Measurements from ENCODE around the gene RRAGD.

Gene RRAGD

DNA sequence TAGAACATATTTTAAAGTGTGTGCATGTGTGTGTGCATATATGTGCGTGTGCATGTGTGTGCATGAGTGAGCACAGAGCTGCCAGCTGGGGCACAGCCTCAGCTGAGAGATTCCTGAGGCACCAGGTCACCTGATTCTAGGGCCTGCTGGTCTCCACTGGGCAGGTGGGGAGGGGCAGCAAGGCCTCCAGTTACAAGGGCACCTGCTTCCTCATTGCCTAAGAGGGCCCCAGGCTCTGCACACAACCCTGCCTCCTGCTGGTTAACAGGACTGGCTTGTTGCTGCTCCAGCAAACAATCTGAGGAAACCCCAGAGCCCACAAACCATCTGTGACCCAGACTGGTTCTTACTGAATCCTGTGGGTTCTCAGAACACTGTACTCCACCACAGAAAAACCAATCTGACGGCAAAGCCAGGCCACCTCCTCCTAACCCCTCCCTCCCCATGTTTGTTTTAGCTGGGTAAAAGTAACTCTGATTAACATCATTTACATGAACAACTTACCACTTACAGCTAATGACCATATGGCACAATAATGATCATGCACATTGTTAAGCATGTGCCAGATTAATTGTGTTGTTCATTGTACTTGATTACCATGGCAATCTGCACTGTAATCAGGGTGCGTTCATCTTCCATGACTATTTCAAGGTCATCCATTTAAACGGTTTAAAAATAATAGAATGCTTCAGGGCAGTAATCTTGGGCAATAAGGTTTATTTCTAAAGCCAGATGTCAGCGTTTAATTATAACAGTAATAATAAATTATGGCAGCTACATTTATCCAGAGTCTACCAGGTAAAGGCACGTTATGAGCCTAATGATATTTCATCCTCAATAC lies 36.4 kb downstream of the RRAGD start:
- DNase-seq (ENCODE audit: low read depth in 2 of 2) = peak; percentile 34 to 36

GRCh38 chr6:89372506-89372901 lies 39.6 kb downstream of the RRAGD start:
- DNase-seq (ENCODE audit: low read depth in 2 of 2) = no peak

GRCh38 chr6:89371849-89372505 lies 40.1 kb downstream of the RRAGD start:
- peak; percentile 61 to 67 for DNase-seq (ENCODE audit: low read depth in 2 of 2)

DNA sequence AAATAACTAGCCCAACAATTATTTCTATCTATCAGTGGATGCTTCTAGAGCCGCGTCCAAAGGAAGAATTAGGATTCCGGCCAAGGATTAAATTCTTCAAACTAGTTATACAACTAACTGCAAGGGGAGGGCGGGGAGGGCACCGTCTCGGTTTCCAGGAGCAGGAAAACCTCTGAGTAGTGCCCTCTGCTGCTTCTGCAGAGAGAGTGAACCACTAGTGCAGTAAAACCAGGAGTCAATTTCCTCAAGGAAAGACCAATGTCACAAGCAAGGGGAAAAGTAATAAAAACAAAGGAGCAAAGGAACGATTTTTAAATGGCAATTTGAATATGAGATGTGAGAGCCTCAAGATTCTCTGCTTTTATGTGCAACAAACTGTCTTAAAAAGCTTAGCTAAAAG lies 43.1 kb downstream of the RRAGD start:
- DNase-seq (ENCODE audit: low read depth in 2 of 2) = no peak

- DNase-seq (ENCODE audit: low read depth in 2 of 2) = peak in 1 of 2 donors; percentile 34
Observed at GRCh38 chr6:89368107-89368506, 44.0 kb downstream of the RRAGD start.

GRCh38 chr6:89364586-89364985 lies 47.5 kb downstream of the RRAGD start:
- no peak for DNase-seq (ENCODE audit: low read depth in 2 of 2)

DNA sequence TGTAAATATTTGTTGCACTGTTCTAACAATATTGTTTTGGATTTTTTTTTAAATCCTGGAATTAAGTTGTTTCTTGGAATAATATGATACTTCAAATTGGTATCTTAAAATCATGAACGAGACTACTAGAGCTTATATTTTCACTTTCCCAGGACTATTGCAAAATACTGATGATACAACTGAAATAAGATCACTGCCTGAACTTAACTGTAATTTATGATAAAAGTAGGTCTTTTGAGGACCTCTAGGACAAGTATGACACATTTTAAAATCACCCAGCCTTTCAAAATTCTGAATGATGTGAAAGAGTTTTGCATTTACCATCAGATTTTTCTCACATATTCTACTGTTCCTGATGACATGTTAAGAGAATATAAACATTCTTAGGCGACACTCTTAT lies 50.9 kb downstream of the RRAGD start:
- DNase-seq (ENCODE audit: low read depth in 2 of 2) = no peak

- DNase-seq (ENCODE audit: low read depth in 2 of 2) = no peak
Observed at GRCh38 chr6:89360415-89360999, 51.6 kb downstream of the RRAGD start.

- no peak for DNase-seq (ENCODE audit: low read depth in 2 of 2)
Observed at GRCh38 chr6:89359561-89359960, 52.5 kb downstream of the RRAGD start.

DNA sequence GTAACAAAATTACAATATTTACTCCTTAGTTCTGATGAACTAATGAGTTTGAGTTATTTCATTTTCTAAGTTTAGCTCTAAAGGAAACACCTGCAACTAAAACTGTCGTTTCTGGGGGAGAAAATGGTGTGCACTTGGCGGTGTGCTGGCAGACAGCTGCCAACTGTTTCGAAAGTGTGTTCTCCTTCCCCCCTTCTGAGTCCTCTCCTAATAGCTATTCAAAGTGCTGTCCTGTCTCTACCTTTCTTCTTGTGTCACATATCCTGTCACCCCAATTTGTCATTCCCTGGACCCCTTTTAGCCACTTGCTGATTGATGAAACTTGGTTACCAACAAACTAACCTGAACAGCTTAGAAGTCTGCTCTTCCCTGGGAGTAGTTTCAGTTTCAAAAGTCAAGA lies 54.7 kb downstream of the RRAGD start:
- DNase-seq (ENCODE audit: low read depth in 2 of 2) = no peak

DNA sequence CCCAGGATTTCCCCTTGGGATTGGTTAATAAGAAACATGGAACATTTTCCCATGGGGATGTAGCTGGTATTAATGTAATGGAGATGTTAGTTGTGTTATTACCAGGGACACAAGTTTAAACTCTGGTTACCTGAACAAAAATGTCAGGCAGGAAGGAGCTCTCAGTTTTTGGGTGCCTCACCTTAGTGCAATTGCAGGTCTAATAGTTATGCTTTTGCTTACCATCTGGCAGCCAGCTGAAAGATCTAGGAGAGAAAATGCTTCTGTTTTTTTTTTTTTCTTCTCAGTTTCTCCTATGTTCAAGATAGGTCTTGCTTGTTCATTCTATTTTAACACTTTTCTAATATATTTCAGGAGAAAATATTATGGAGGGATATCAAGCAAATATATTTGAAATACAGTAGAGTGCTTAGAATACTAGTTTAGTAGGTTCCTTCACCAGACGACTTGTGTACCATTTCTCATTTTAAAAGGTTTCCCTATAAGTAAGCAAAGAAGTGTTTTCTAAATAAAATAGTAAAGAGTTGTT lies 55.4 kb downstream of the RRAGD start:
- DNase-seq (ENCODE audit: low read depth in 2 of 2) = no peak

DNA sequence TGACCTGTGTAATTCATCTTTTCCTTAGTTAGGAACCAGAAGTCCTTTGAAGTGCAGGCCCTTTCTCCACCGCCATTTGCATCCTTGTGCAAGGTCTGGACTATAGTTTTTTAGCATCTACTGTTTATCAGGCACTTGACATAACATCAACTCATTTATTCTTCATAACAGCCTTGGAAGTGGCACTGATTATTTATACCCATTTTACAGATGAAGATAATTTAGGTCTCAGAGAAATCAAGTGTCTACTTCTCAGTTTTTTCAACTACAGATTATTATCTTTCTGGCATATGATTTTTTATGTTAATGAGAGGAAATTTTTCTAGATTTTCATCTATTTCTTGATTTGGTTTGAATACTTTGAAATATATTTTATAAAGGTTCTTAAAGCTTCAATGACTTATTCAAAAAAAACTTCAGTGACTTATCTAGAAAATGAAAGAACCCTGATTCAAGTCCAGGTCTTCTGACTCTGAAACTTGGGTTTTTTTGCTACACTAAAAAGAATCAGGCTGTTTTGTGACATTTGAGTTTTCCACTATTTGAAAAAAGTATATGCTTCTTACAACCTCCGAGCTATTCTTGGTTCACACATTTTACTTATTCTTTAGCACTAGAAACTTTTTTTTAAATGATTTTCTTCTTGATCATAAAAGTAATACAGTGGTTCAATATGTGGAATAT lies 56.4 kb downstream of the RRAGD start:
- no peak for DNase-seq (ENCODE audit: low read depth in 2 of 2)

DNA sequence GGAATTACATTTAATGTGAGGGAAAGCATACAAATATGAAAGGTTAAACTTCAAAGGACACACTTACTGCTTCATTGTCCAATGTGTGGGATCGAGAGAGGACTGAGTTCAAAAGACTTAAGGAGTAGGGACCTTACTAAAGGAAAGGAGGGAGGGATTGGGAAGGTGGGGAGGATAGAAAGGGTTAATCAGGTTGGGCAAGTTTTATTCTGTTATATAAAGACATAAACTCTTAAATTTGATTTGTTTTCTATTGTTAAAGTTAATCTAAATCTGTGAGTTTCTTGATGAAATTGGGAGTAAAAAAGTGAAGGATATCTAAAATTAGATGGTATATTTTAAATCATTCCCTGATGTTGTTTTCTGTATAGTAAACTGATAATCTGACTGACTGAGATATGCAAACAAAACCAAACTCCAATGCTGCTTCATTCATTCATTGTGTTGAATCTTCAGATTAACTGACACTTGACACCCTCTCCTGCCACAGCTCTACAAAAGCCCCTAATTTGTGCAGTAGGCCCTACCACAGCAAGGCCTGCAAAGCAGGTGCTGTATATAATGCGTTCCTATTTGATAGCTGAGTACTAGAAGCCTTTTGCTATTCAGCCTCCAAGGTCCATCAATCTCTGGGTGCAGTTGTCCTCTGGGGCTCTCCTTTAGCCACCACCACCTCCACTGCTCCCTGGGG lies 58.2 kb downstream of the RRAGD start:
- no peak for DNase-seq (ENCODE audit: low read depth in 2 of 2)

DNA sequence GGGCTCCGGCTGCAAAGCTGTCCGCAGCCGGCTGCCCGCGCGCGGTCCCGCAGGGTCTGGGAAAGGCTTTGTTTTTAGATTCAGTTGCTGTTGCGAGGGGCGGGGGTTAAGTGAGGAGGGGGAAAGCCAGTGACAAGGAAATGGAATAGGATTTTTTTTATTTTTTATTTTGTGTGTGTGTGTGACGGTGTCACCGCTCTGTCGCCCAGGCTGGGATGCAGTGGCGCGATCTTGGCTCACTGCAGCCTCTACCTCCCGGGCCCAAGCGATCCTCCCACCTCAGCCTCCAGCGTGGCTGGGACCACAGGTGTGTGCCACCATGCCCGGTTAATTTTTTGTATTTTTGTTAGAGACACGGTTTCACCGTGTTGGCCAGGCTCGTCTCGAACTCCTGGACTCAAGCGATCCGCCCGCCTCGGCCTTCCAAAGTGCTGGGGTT lies 58.9 kb downstream of the RRAGD start:
- no peak for DNase-seq (ENCODE audit: low read depth in 2 of 2)

DNA sequence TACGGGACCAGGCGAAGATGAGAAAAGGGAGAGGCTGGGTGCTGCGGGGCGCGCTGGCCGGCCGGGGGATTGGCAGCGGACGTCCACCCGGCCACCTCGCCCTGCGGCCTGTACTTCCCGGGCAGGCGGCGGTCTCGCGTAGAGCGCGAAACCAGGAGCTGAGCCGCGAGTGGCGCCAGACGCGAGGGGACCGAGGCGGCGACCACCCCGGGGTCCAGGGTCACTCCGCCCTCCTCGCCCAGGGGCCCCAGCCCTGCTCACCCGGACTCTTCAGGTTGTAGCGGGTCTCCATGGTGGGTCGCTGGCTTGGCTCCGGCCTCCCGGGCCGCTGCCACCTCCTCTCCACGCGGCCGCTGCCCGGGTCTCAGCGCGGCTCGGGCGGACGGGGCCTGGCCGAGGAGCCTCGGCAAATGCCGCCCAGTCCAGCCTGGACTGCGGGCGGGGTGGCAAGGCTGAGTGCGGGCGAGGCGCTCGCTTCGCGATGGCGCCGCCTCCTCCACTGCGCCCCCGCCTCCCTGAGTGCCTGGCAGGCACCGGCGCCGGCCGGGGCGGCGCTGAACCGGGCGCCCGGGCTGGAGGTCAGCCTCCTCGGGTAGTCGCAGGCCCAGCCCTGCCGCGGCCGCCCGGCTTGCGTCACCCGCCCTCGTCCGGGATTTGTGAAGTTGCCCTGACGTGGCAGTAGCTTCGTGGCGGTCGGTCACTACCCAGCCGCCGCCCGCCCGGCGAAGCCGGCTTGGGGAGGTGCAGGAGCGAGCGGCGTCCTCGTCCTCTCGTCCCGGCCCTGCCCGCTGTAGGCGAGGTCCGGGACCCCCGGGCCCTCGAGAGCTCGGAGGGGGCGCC lies 59.6 kb downstream of the RRAGD start, which contains the start of gene UBE2J1:
Gene UBE2J1 (minus strand): TSS at position 445 of the 840 bp plus-strand sequence. CDS start 153 bp downstream, at position 292.
- peak; percentile 51 to 52 for DNase-seq (ENCODE audit: low read depth in 2 of 2)

DNA sequence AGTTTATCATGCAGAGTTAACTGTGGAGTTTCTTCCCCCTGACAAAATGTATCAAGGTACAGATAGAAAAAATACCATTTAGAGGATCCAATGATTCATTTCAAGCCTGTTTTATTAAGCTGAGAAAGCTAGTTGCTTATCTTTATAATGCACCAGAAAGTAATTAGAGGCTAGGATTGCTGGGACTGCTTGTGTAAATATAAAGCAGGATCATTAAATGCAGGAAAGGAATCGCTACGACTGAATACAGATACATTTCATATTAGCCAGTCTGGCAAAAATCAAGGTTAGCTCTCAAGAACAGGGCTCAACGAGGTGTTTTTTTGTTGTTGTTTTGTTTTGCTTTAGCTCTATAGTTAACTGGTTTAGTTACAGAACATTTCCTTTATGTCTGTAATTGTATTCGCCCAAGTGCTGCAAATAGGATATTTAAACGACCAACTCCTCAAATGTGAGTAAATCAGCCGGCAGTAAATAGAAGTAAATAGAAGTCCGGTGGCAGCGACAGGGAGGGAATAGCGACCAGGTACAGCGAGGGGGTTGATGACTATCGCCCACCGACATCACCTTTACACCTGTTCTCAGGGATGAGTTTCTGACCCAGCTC lies 60.3 kb downstream of the RRAGD start:
- DNase-seq (ENCODE audit: low read depth in 2 of 2) = no peak

DNA sequence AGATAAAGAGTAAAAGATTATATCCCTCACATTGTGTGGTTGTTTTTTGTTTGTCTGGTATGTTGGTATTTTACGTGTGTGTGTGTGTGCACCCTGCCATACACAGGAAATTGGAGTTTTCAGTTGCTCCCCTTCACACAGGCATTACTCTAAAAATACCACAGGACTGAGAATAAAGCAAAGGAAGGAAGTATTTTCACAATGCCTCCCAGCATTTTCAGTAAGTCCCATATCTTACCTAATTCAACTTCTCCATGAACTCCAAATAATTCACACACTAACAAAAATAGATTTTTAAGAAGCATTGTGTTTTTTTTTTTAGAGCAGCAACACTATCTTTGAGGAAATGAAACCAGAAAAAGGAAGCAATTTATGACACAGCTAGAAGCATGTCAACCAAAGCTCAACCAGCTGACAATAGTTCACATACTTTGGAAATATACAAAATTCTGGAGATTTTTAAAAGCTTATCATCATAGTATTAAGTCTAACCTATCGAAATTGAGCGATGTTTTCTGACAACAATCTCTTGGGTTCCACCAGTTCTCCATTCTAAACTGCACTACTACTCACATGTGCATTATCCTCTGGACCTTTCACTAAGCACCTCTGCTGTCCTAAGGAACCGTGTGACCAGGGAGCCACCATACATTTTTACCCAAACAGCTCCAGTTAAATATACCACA lies 61.6 kb downstream of the RRAGD start:
- no peak for DNase-seq (ENCODE audit: low read depth in 2 of 2)

- DNase-seq (ENCODE audit: low read depth in 2 of 2) = no peak
Observed at GRCh38 chr6:89348372-89348771, 63.7 kb downstream of the RRAGD start.

DNA sequence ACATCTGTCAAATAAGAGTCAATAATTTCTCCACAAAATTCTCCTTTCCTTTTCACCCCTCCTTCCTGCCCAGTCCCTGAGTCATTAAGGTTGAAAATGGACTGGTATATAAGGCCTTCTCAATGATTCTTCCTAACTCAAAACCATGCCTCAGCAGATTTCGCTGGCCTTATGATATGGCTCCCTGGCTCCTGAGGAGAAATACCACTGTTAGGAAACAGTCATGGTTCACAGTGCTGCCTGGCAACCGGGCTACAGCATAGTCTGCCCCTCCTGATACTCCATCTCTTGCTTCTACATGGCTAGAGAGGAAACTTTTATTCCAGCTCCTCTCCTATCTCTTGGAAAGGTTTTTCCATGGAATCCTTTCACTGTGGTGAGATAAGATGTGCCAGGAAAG lies 64.2 kb downstream of the RRAGD start:
- no peak for DNase-seq (ENCODE audit: low read depth in 2 of 2)
